Parathyroid adenoma (tissue), 2 donors: Measurements from ENCODE around the gene KCNG4.
A peak's percentile ranks its signal among the peaks of the same experiment; 100 is the strongest.

Experiments used
- H2AFZ ChIP-seq: fragments of 300-600 bp; sonication (generic); one replicate; pipeline ENCODE4 v1.7.0; 2017; ENCODE audit warnings: antibody characterized with exemption, mild to moderate bottlenecking
- H3K27ac ChIP-seq: fragments of 300-600 bp; sonication (generic); one replicate; pipeline ENCODE4 v1.7.0; 2017
- H3K27me3 ChIP-seq: fragments of 300-600 bp; sonication (generic); one replicate; pipeline ENCODE4 v1.7.0; 2017; ENCODE audit warnings: low read length; ENCODE audit not compliant: control insufficient read depth, insufficient read depth
- H3K36me3 ChIP-seq: fragments of 300-600 bp; sonication (generic); one replicate; pipeline ENCODE4 v1.7.0; 2017; ENCODE audit warnings: low read length; ENCODE audit not compliant: control insufficient read depth, insufficient read depth
- H3K4me1 ChIP-seq: fragments of 300-600 bp; sonication (generic); one replicate; pipeline ENCODE4 v1.7.0; 2017; ENCODE audit warnings: control low read depth
- H3K4me2 ChIP-seq: fragments of 300-600 bp; sonication (generic); one replicate; pipeline ENCODE4 v1.7.0; 2017; ENCODE audit warnings: low read length
- H3K4me3 ChIP-seq: fragments of 300-600 bp; sonication (generic); one replicate; pipeline ENCODE4 v1.7.0; 2017; ENCODE audit warnings: low read depth, low read length
- H3K79me2 ChIP-seq: fragments of 300-600 bp; sonication (generic); one replicate; pipeline ENCODE4 v1.7.0; 2017; ENCODE audit warnings: control low read depth
- H3K9ac ChIP-seq: fragments of 300-600 bp; sonication (generic); one replicate; pipeline ENCODE4 v1.7.0; 2017; ENCODE audit warnings: mild to moderate bottlenecking
- H3K9me3 ChIP-seq: fragments of 300-600 bp; sonication (generic); one replicate; pipeline ENCODE4 v1.7.0; 2017; ENCODE audit warnings: low read length; ENCODE audit not compliant: control insufficient read depth
- TF ChIP-seq, protein P1 (sequence below): fragments of 300-600 bp; sonication (generic); IDR thresholded peaks from one replicate; pipeline ENCODE4 v1.7.0; 2017; ENCODE audit warnings: antibody characterized with exemption, mild to moderate bottlenecking
- donor health status: primary hyperparathyroidism.

The KCNG4 gene

GRCh38 chr16:84268291-84269040, 28.7 kb upstream of the KCNG4 start:
- no peak overlapping the region for H3K4me3 ChIP-seq
- no peaks in the 10 kb centered on the region for H3K79me2 ChIP-seq
- H3K9me3 ChIP-seq: no peaks in the 10 kb centered on the region
- H3K27ac ChIP-seq: no peak overlapping the region
- H3K9ac ChIP-seq: no peak overlapping the region
- TF ChIP-seq, protein P1, sequence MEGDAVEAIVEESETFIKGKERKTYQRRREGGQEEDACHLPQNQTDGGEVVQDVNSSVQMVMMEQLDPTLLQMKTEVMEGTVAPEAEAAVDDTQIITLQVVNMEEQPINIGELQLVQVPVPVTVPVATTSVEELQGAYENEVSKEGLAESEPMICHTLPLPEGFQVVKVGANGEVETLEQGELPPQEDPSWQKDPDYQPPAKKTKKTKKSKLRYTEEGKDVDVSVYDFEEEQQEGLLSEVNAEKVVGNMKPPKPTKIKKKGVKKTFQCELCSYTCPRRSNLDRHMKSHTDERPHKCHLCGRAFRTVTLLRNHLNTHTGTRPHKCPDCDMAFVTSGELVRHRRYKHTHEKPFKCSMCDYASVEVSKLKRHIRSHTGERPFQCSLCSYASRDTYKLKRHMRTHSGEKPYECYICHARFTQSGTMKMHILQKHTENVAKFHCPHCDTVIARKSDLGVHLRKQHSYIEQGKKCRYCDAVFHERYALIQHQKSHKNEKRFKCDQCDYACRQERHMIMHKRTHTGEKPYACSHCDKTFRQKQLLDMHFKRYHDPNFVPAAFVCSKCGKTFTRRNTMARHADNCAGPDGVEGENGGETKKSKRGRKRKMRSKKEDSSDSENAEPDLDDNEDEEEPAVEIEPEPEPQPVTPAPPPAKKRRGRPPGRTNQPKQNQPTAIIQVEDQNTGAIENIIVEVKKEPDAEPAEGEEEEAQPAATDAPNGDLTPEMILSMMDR: no peak
- no peaks in the 10 kb centered on the region for H3K36me3 ChIP-seq
- H3K27me3 ChIP-seq: no peaks in the 10 kb centered on the region
- H2AFZ ChIP-seq: peak overlapping the region; percentile 42
- no peak overlapping the region for H3K4me2 ChIP-seq
- no peaks in the 10 kb centered on the region for H3K4me1 ChIP-seq

DNA sequence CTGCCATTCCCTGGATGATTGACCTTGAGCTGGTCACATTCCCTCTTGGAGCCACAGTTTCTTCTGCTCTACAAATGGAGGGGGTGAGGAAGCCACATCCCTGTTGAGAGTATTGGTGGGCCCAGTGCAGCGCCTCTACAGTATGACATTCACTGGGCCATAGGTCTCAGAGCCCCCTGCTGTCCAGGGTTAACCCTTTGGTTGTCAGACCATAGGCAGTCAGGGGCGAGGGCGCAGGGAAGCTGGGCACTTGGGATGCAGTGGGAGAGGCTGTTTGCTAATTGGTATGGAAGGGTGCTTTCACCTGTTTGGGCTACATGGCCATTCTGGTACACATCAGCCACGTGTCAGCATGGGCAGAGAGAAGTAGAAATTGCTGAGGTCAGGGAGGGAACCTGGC, 27.6 kb upstream of the KCNG4 start:
- H3K36me3 ChIP-seq: no peaks in the 10 kb centered on the region
- no peaks in the 10 kb centered on the region for H3K4me1 ChIP-seq
- H3K9ac ChIP-seq: no peak overlapping the region
- H3K9me3 ChIP-seq: no peaks in the 10 kb centered on the region
- no peak overlapping the region for H3K4me2 ChIP-seq
- H2AFZ ChIP-seq: no peak overlapping the region
- no peak overlapping the region for H3K27ac ChIP-seq
- no peaks in the 10 kb centered on the region for H3K79me2 ChIP-seq
- TF ChIP-seq, protein P1: no peak
- no peaks in the 10 kb centered on the region for H3K27me3 ChIP-seq
- no peak overlapping the region for H3K4me3 ChIP-seq

- Histone ChIP-seq H3K79me2 (no peaks in the 10 kb centered on the region), H3K36me3 (no peaks in the 10 kb centered on the region), H3K4me3 (no peak overlapping the region), H3K4me1 (no peaks in the 10 kb centered on the region), H3K27ac (no peak overlapping the region), H3K4me2 (no peak overlapping the region), H3K9ac (no peak overlapping the region), H3K9me3 (no peaks in the 10 kb centered on the region), H2AFZ (no peak overlapping the region), H3K27me3 (no peaks in the 10 kb centered on the region)
- TF ChIP-seq, protein P1: no peak
These were observed 26.6 kb upstream of the KCNG4 start for GRCh38 chr16:84266451-84266850.

- no peaks in the 10 kb centered on the region for H3K4me1 ChIP-seq
- no peak overlapping the region for H3K27ac ChIP-seq
- H3K4me3 ChIP-seq: no peak overlapping the region
- H3K9me3 ChIP-seq: no peaks in the 10 kb centered on the region
- no peaks in the 10 kb centered on the region for H3K36me3 ChIP-seq
- H2AFZ ChIP-seq: no peak overlapping the region
- no peak overlapping the region for H3K9ac ChIP-seq
- TF ChIP-seq, protein P1: no peak
- no peak overlapping the region for H3K4me2 ChIP-seq
- H3K79me2 ChIP-seq: no peaks in the 10 kb centered on the region
- no peaks in the 10 kb centered on the region for H3K27me3 ChIP-seq
These were observed 23.1 kb upstream of the KCNG4 start for GRCh38 chr16:84262939-84263338.

GRCh38 chr16:84262031-84262430, 22.2 kb upstream of the KCNG4 start:
- TF ChIP-seq, protein P1: no peak
- Histone ChIP-seq H2AFZ (no peak overlapping the region), H3K36me3 (no peaks in the 10 kb centered on the region)

More at GRCh38 chr16:84262031-84262430, 22.2 kb upstream of the KCNG4 start:
- Histone ChIP-seq H3K4me2 (no peak overlapping the region), H3K27ac (no peak overlapping the region), H3K79me2 (no peaks in the 10 kb centered on the region), H3K4me1 (no peaks in the 10 kb centered on the region), H3K4me3 (no peak overlapping the region), H3K9ac (no peak overlapping the region), H3K27me3 (no peaks in the 10 kb centered on the region), H3K9me3 (no peaks in the 10 kb centered on the region)
